GM21423 (cell line): ENCODE results near the gene NKD2.
"Not testable (repeated sequence)": the region's sequence is repeated elsewhere in the genome, so short reads cannot be mapped to it uniquely, and the experiment has no call there.

Source experiments
- ATAC-seq: cut with Tn5 transposase; IDR thresholded peaks from one replicate; pipeline ENCODE4 v1.9.1; 2021; ENCODE audit warnings: mild to moderate bottlenecking, moderate library complexity; ENCODE audit not compliant: unreplicated experiment

Gene NKD2

GRCh38 chr5:1008451-1009358, at the start of gene NKD2:
Gene NKD2 (plus strand): TSS chr5:1008802. CDS start chr5:1009058, 256 bp downstream.
- ATAC-seq, result peak; percentile 44

DNA sequence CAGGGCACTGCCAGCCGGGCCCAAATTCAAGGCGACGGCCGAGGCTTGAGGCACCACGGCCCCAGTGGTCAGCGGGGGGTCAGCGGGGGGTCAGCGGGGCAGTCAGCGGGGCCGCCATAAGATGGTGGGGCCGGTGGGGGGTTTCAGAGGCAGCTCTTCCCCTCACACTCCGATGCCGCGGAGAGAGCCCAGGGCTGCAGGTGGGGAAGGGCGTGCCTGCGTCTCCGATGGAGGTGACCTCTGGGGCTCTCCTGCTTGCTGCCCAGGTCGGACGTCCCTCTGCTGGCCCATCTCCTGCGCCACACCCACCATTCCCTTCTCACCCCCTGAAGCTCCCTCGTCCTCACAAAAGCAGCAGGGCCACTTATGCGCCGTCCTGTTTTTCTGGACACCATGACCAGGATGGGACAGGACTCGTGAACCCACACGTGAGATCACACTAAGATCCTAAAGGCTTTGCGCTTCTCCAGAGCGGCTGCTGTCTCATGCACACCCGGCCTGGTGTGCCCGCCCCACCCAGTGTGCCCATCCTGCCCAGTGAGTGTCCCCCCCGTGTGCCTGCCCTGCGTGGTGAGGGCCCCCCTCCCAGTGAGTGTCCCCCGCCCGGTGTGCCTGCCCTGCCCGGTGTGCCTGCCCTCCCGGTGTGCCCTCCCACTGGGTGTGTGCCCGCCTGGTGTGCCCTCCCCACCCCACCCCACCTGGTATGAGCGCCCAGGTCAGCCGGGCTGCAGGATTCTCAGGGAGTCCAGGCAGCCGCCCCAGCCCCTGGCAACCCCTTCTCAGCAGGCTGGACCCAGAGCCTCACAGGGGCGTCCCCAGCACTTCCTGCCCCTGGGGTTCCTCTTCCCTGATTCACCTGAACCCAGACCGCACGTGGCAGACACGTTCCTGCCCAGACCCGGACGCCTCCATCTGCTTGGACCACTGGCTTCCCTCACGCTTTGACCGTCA, 48.7 kb upstream of the NKD2 start:
- no peak for ATAC-seq

GRCh38 chr5:960551-960950, 48.1 kb upstream of the NKD2 start:
- ATAC-seq, result no peak

DNA sequence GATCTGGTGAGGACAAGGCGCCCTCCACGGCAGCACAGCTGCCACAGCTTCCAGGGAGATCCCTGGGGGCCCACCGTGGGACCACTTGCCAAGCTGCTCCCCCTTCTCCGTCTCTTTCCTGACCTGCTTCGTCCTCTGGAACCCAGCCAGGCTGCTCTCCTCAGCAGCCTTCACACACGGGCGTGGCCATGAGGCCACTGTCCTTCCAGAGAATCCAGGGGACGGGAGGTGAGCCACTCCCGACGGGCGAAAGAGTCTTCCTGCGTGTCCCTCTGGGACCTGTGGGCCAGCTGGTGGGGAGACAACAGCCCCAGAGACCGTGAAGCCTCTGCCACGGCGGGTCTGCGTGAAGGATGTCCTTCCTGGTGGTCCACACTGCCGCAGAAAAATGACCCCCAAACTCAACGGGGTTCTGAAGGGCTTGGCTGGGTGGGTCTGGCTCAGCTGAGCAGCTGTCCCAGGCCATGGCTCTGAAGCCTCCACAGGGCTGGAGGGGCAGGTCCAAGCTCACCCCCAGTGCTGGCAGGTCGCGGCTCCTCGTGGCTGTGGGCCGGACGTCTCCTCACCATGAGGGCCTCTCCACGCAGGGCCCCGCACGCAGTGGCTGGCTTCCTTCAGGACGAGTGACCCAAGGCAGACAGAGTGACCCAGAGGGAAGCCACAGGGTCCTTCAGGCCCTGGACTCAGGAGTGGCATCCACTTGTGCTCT, 47.4 kb upstream of the NKD2 start:
- ATAC-seq, result no peak

GRCh38 chr5:961711-962240, 46.8 kb upstream of the NKD2 start:
- no peak for ATAC-seq

GRCh38 chr5:962386-962785, 46.2 kb upstream of the NKD2 start:
- ATAC-seq, result no peak

- ATAC-seq, result no peak
Observed at GRCh38 chr5:962801-963200, 45.8 kb upstream of the NKD2 start.

GRCh38 chr5:963310-963672, 45.3 kb upstream of the NKD2 start:
- ATAC-seq, result no peak

GRCh38 chr5:963673-964531, 44.7 kb upstream of the NKD2 start:
- ATAC-seq, result peak; percentile 78

DNA sequence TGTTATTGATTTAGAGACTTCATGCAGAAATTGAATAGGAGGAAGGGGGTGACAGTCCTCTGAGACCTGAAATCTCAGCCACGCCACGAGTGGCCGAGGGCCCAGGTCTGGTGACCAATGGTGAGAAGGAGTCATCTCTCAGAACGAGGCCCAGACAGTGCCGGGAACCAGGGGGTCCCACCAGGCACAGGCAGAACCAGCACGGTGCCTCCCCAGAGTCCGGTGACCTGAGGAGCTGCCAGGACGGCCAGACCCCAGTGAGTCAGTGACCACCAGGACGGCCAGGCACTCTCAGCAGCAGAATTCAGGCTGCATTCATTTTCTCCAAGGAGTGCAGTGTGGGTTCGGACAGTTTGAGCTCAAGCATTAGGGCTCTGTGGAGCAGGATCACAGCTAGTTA, 43.8 kb upstream of the NKD2 start:
- ATAC-seq, result no peak

DNA sequence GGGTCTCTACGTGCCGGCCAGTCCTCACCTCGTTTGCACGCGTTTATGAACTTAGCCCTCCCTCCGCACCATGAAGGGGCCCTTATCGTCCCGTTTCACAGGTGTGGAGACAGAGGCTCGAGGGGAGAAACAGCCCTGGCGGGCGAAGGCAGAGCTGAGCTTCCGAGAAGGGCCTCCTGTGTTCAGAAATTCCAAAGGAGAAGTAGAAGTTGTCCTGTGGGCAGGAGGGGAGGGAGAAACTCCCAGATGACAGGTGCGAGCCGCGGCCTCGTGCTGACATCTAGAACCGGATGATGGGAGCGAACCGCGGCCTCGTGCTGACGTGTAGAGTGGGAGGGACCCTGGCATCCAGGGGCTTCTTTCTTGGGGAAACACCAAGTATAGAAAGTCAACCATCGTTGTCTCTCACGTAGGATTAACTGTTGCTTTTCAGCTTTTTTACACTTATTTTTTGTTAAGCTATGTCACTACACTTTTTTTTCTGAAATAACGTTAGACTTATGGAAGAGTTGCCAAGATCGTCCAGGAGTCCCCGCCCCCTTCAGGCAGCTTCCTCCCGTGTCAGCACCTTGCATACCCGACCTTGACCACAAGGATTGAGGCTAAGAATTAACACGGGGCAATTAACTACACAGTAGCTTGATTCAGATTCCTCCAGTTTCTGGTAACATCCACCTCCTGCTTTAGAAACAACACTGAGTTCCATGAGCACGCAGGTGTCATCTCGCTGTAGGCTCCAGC, 42.8 kb upstream of the NKD2 start:
- ATAC-seq, result no peak

DNA sequence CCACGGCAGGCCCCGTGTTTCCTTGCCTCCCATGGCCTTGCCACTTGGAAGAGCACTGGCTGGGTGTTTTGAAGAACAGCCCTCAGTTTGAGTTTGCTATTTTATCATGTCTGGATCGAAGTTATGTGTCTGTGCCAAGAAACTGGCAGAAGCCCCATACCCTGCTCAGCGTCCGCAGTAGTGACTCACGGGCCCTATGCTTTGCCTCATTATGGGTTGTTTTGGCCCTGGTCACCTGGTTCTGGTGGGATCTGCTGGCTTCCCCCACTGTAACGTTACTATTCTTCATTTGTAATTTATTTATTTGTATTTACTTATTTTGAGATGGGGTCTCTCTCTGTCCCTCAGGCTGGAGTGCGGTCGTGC, 42.3 kb upstream of the NKD2 start:
- no peak for ATAC-seq

DNA sequence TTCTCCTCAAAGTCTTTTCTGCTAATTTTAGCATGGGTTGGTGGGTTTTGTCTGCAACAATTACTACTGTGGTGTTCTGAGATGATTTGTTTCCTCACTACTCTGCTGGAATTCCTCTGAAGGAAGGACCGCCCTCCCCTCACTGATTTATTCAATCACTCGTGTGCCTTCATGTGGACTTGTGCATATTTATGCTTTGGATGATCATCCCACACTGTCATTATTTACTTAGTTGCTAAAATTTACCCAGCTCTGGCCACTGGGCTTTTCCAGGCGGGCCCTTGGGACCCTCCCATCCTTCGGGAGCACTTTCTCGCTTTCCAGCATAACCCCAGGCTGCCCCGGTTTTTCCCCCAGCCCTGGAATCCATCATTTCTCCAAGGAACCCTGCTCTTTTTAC, 41.7 kb upstream of the NKD2 start:
- ATAC-seq, result no peak

GRCh38 chr5:968881-969280, 39.7 kb upstream of the NKD2 start:
- no peak for ATAC-seq

- ATAC-seq, result no peak
Observed at GRCh38 chr5:969408-969839, 39.2 kb upstream of the NKD2 start.

DNA sequence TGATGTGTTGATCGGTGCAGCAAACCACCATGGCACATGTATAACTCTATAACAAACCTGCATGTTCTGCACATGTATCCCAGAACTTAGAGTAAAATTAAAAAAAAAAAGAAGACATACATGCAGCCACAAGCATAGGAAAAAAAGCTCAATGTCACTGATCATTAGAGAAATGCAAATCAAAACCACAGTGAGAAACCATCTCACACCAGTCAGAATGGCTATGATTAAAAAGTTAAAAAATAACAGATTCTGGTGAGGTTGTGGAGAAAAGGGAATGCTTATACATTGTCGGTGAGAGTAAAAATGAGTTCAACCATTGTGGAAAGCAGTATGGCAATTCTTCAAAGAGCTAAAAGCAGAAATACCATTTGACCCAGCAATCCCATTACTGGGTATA, 36.0 kb upstream of the NKD2 start:
- not testable (repeated sequence) for ATAC-seq

DNA sequence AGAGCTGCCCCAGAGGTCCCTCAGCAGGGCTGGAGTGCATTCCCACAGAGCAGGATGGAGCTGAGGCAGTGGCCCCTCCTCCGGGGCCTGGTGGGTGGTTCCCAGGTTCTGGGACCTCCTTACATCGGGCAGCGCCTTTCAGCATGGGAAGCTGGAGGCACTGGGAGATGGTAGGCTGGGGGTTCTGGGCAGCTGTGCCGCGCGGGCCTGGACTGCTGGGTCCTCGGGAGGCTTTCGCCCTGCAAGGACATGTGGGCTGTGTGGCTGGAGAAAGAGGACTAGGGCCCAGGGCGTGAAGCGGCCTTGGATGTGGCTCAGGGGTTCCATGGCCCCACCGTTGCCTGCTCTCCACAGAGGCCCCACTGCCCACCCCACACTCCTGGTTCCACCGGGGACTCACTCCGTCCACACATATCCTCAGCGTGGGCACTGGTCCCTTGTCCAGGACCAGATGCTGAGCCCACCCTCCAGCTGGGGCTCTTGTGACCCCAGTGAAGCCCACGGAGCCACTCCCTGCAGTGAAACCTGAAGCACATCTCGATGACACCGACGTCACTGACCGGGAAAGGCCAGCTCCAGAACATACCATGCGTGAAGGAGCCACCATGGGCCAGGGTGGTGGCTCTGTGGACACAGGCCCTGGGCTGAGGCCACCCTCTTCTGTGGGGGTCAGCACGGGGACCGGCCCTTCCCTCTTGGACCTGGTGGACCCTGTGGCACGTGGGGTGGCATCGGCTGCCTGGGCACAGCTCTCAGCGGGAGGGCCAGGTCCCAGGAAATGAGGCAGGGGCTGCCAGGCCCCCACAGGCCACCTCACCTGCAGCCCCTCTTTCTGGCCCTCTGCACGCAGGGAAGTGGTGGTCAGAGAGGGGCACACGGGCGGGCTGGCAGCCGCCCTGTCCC, 31.5 kb upstream of the NKD2 start:
- no peak for ATAC-seq

DNA sequence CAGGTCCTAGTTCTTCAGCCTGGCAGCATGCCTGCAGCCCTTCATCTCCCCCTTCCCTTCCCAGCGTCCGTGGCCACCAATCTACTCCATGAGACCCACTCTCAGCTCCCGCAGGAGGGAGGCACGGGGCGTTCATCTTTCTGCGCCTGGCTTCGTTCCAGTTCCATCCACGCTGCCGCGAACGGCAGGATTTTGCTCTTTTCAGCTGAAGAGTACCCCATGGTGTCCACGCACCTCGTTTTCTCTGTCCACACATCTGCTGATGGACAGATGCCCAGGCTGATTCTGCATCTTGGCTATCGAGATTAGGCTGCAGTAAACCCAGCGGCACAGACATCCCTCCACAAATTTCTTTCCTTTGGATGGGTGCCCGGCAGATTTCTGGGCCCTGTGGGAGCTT, 30.5 kb upstream of the NKD2 start:
- no peak for ATAC-seq
